ENCODE results near the gene CHPT1. TPM values are rescaled to one million over a fixed set of nuclear protein-coding genes. Genes with fewer than 3 reads are reported as not detected.

The CHPT1 gene
- total and polyA plus RNA-seq, 2 of the 13 experiments (the other 11 are each of a cell fraction or from before 2014, with no cell fraction given) = 117 to 178 TPM

DNA sequence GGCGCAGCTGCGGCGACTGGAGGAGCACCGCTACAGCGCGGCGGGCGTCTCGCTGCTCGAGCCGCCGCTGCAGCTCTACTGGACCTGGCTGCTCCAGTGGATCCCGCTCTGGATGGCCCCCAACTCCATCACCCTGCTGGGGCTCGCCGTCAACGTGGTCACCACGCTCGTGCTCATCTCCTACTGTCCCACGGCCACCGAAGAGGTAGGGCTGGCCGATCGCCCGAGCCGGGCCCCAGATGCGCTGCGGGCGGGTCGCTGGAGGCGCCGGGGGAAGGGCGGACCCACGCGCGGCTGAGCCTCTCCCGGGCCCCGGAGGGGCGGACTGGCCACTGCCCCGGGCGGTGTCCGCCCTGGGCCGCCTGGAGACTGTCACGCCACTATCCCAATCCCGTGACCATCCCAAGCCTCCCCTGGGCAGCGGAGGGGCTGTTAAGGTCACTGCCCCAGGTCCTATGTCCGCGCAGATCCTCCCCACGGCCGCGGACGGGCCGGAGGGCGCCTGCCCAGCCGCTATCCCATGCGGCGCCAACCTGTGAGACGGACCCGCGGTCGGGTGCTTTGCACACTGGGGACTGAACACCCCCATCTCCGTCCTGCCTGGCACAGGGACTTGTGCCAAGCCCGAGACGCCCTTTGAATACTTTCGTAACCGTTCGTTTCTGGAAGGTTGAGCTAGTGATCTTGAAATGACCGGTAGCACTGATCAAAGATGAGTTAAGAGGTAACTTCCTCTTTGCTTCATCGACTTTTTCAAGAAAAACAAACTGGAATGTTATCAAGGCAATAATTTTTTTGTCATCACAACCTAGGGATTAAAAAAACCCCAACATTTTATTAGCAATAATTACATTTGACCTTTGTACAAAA is 725 bp downstream of the CHPT1 start (continued):
- TF ChIP-seq GMEB2 (CRISPR knock-in tag; IDR thresholded peaks at IDR 0.05; ENCODE audit: low read depth) (no peak), ATAD3A (CRISPR knock-in tag; IDR thresholded peaks at IDR 0.05) (no peak), SP1 (IDR thresholded peaks at IDR 0.05) (no peak), SP1 (CRISPR knock-in tag; IDR thresholded peaks at IDR 0.05) (no peak), ZNF354B (CRISPR knock-in tag; IDR thresholded peaks at IDR 0.05) (no peak), ZNF230 (CRISPR knock-in tag; IDR thresholded peaks at IDR 0.05) (no peak), SRSF1 (optimal IDR thresholded peaks at IDR 0.05; ENCODE audit: low read depth, low read length) (peak; percentile 32), ZNF775 (CRISPR knock-in tag; IDR thresholded peaks at IDR 0.05; ENCODE audit: borderline replicate concordance) (no peak), ZNF251 (CRISPR knock-in tag; IDR thresholded peaks at IDR 0.05) (no peak), THRA (CRISPR knock-in tag; IDR thresholded peaks at IDR 0.05; ENCODE audit: borderline replicate concordance) (no peak), RBM39 (IDR thresholded peaks at IDR 0.05; ENCODE audit: low read depth, low read length, poor library complexity, severe bottlenecking) (no peak), TCF7L2 (IDR thresholded peaks at IDR 0.05; ENCODE audit: low read depth, low read length) (no peak), BRCA1 (CRISPR knock-in tag; IDR thresholded peaks at IDR 0.05) (no peak), CBFB (CRISPR knock-in tag; IDR thresholded peaks at IDR 0.05) (no peak), ZNF484 (CRISPR knock-in tag; IDR thresholded peaks at IDR 0.05; ENCODE audit: borderline replicate concordance, low read depth) (no peak), SRY (CRISPR knock-in tag; IDR thresholded peaks at IDR 0.05) (peak; percentile 66)
- TF ChIP-seq, protein P1, sequence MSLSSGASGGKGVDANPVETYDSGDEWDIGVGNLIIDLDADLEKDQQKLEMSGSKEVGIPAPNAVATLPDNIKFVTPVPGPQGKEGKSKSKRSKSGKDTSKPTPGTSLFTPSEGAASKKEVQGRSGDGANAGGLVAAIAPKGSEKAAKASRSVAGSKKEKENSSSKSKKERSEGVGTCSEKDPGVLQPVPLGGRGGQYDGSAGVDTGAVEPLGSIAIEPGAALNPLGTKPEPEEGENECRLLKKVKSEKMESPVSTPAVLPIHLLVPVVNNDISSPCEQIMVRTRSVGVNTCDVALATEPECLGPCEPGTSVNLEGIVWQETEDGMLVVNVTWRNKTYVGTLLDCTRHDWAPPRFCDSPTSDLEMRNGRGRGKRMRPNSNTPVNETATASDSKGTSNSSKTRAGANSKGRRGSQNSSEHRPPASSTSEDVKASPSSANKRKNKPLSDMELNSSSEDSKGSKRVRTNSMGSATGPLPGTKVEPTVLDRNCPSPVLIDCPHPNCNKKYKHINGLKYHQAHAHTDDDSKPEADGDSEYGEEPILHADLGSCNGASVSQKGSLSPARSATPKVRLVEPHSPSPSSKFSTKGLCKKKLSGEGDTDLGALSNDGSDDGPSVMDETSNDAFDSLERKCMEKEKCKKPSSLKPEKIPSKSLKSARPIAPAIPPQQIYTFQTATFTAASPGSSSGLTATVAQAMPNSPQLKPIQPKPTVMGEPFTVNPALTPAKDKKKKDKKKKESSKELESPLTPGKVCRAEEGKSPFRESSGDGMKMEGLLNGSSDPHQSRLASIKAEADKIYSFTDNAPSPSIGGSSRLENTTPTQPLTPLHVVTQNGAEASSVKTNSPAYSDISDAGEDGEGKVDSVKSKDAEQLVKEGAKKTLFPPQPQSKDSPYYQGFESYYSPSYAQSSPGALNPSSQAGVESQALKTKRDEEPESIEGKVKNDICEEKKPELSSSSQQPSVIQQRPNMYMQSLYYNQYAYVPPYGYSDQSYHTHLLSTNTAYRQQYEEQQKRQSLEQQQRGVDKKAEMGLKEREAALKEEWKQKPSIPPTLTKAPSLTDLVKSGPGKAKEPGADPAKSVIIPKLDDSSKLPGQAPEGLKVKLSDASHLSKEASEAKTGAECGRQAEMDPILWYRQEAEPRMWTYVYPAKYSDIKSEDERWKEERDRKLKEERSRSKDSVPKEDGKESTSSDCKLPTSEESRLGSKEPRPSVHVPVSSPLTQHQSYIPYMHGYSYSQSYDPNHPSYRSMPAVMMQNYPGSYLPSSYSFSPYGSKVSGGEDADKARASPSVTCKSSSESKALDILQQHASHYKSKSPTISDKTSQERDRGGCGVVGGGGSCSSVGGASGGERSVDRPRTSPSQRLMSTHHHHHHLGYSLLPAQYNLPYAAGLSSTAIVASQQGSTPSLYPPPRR (CRISPR knock-in tag; IDR thresholded peaks at IDR 0.05; ENCODE audit: borderline replicate concordance) = no peak
- TF ChIP-seq, protein P2, sequence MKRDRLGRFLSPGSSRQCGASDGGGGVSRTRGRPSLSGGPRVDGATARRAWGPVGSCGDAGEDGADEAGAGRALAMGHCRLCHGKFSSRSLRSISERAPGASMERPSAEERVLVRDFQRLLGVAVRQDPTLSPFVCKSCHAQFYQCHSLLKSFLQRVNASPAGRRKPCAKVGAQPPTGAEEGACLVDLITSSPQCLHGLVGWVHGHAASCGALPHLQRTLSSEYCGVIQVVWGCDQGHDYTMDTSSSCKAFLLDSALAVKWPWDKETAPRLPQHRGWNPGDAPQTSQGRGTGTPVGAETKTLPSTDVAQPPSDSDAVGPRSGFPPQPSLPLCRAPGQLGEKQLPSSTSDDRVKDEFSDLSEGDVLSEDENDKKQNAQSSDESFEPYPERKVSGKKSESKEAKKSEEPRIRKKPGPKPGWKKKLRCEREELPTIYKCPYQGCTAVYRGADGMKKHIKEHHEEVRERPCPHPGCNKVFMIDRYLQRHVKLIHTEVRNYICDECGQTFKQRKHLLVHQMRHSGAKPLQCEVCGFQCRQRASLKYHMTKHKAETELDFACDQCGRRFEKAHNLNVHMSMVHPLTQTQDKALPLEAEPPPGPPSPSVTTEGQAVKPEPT (CRISPR knock-in tag; IDR thresholded peaks at IDR 0.05; ENCODE audit: low read depth) = no peak
